ENCODE results near the gene CHST5.

CHST5 gene

DNA sequence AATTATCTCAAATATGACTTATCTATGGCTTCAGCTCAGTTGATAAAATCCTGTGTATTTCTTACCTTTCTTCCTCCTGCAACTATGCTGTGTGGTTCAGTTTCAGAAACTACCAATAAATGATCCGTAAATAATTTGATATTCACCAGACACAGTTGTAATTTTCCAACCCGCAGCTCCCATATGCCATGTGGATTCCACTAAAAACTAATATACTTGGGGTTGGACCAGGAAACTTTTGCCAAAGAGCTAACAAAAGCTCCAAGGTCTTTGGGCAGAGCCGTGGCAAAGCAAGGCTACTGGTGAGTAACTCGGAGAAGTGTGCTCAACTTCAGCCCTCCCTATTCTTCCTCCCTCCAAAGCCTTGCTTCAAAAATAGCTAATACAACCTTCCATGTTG lies 38.4 kb downstream of the CHST5 start:
- TF ChIP-seq CTCF (IDR thresholded peaks at IDR 0.05; ENCODE audit: borderline replicate concordance, control extremely low read depth, extremely low read depth, insufficient read depth, missing control alignments) = no peak
- in situ Hi-C loops (cut with MboI; ENCODE audit: low sequenced_read_pairs, unreplicated experiment) = no loop called here
- DNase-seq (ENCODE audit: low spot score) = no peak

DNA sequence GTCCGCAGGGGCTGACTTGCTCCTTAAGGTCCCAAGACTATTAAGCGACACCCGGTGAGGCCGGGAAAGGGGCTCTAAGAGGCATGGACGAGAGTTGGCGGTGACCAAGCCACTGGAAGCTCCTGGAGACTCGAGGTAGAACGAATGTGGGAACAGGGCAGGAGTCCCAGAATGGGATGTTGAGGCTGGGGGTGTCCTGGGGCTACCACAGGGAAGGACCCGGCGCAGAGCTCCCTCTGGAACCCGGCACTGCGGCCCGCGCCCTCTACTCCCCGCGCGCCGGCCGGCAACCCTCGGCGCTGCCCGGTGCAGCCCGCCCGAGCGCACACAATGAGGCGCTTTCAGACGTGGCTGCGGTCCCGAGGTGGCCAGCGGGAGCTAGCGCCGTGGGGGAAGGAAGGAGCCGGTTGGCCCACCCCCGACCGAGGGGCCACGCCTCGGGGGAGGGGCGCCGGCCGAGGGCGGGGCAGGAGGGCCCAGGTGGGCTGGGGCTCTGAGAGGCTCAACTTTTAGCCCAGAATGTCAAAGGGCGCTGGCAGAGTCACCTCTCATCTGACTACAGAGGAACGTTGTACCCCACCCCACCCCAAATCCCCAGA lies 40.7 kb downstream of the CHST5 start, which contains the start of gene CHST6:
Gene CHST6 (minus strand): TSS at position 366 of the 599 bp plus-strand sequence. CDS start 15,613 bp downstream, outside the sequence.
- TF ChIP-seq CTCF (IDR thresholded peaks at IDR 0.05; ENCODE audit: borderline replicate concordance, control extremely low read depth, extremely low read depth, insufficient read depth, missing control alignments) = no peak
- DNase-seq (ENCODE audit: low spot score) = peak; percentile 90
- in situ Hi-C loops (cut with MboI; ENCODE audit: low sequenced_read_pairs, unreplicated experiment) = no loop called here

DNA sequence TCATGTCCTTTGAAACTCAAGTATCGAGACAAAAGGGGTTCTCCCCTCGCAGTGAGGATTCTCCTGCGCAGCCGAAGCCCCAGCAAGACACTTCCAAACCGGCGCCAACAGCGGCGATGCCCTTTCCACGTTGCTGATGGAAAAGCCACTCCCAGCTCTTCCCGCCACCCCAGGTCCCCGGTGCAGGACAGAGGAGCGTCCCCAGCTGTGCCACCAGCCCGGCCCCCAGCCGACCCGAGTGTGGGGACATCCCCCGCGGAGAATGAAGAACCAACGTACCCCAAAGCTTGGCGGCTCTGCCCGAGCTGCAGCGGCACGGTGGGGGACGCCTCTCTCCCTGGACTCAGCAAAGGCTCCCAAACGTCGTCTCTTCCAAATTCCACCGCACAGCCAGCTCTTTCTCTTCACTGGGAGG lies 41.2 kb downstream of the CHST5 start:
- peak; percentile 38 for DNase-seq (ENCODE audit: low spot score)
- in situ Hi-C loops (cut with MboI; ENCODE audit: low sequenced_read_pairs, unreplicated experiment) = no loop called here
- no peak for TF ChIP-seq CTCF (IDR thresholded peaks at IDR 0.05; ENCODE audit: borderline replicate concordance, control extremely low read depth, extremely low read depth, insufficient read depth, missing control alignments)

GRCh38 chr16:75494184-75494583 lies 41.7 kb downstream of the CHST5 start:
- TF ChIP-seq CTCF (IDR thresholded peaks at IDR 0.05; ENCODE audit: borderline replicate concordance, control extremely low read depth, extremely low read depth, insufficient read depth, missing control alignments) = no peak
- no peak for DNase-seq (ENCODE audit: low spot score)
- in situ Hi-C loops (cut with MboI; ENCODE audit: low sequenced_read_pairs, unreplicated experiment) = no loop called here

DNA sequence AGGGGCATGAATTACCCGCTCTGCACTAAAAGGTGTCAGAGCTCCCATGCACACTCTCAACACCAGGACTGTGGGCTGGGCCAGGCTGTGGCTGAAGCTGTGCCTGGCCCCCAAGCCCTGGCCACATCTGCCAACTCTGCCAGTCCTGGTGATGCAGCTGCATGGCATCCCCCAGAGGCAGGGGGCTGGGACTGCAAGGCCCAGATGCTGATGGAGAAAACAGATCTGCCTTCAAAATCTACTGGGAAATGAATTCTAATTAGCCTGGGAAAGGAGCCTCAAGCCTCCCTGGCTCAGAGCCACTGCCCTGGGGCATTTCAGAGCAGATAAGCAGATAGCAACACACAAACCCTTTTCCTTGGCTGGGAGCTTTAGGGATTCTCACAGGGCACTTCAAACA lies 44.0 kb downstream of the CHST5 start:
- peak; percentile 3 for TF ChIP-seq CTCF (IDR thresholded peaks at IDR 0.05; ENCODE audit: borderline replicate concordance, control extremely low read depth, extremely low read depth, insufficient read depth, missing control alignments)
- in situ Hi-C loops (cut with MboI; ENCODE audit: low sequenced_read_pairs, unreplicated experiment) = no loop called here
- no peak for DNase-seq (ENCODE audit: low spot score)

- TF ChIP-seq CTCF (IDR thresholded peaks at IDR 0.05; ENCODE audit: borderline replicate concordance, control extremely low read depth, extremely low read depth, insufficient read depth, missing control alignments) = no peak
- no peak for DNase-seq (ENCODE audit: low spot score)
- in situ Hi-C loops (cut with MboI; ENCODE audit: low sequenced_read_pairs, unreplicated experiment) = loop anchor here (10.0 kb wide), 1 partner anchor 276 kb away; no protein-coding TSS in a partner anchor
These were observed 47.6 kb downstream of the CHST5 start for GRCh38 chr16:75488322-75488721.
